Liver (tissue), 9 donors: ENCODE data around the gene ATF5. TPM values are rescaled to one million over a fixed set of nuclear protein-coding genes. Genes with fewer than 3 reads are reported as not detected.

ENCODE experiments used
- DNase-seq: peaks from one replicate; pipeline ENCODE4 v3.0.0-alpha.2; 2017; ENCODE audit warnings: low spot score
- H3K27ac ChIP-seq, 2 donors: one replicate each; pipeline ENCODE4 v1.7.0; 2013; ENCODE audit warnings: inconsistent platforms in 2 of 2, low read length in 2 of 2, control low read depth in 1 of 2, low read depth in 1 of 2, mild to moderate bottlenecking in 1 of 2
- H3K27me3 ChIP-seq, 4 donors: one replicate each; pipeline versions ENCODE4 v1.6.1 to v1.7.0; 2013; ENCODE audit warnings: low read length in 3 of 4, inconsistent platforms in 1 of 4, mild to moderate bottlenecking in 1 of 4, moderate library complexity in 1 of 4; ENCODE audit not compliant: control insufficient read depth in 4 of 4, insufficient read depth in 4 of 4
- H3K36me3 ChIP-seq, 4 donors: one replicate each; pipeline versions ENCODE4 v1.6.1 to v1.7.0; 2013; ENCODE audit warnings: low read length in 3 of 4, mild to moderate bottlenecking in 3 of 4, low read depth in 1 of 4, moderate library complexity in 1 of 4; ENCODE audit not compliant: control insufficient read depth in 4 of 4, insufficient read depth in 3 of 4
- H3K4me1 ChIP-seq, 4 donors: one replicate each; pipeline versions ENCODE4 v1.6.1 to v1.7.0; 2013; ENCODE audit warnings: low read length in 3 of 4, mild to moderate bottlenecking in 3 of 4, moderate library complexity in 1 of 4; ENCODE audit not compliant: control insufficient read depth in 4 of 4, insufficient read depth in 4 of 4
- H3K4me3 ChIP-seq, 3 donors: one replicate each; pipeline versions ENCODE4 v1.6.1 to v1.7.0; 2013; ENCODE audit warnings: low read length in 3 of 3, control low read depth in 1 of 3, low read depth in 1 of 3, mild to moderate bottlenecking in 1 of 3
- H3K9ac ChIP-seq, 2 donors: one replicate each; pipeline ENCODE4 v1.7.0; 2013; ENCODE audit warnings: low read length in 2 of 2, mild to moderate bottlenecking in 2 of 2, moderate library complexity in 2 of 2, control low read depth in 1 of 2, low read depth in 1 of 2
- H3K9me3 ChIP-seq, 4 donors: one replicate each; pipeline versions ENCODE4 v1.6.1 to v1.7.0; 2013; ENCODE audit warnings: low read length in 3 of 4; ENCODE audit not compliant: control insufficient read depth in 4 of 4
- ATF3 ChIP-seq: IDR thresholded peaks from 2 replicates; pipeline ENCODE4 v1.6.1; 2016; ENCODE audit warnings: antibody characterized with exemption
- CTCF ChIP-seq: fragments of 150-350 bp; IDR thresholded peaks from 2 replicates; pipeline ENCODE4 v1.5.1; 2017; ENCODE audit warnings: improper control_type of control experiment, low read depth, low read length; ENCODE audit not compliant: missing input control
- FOXA1 ChIP-seq: IDR thresholded peaks from 2 replicates; pipeline ENCODE4 v1.6.1; 2016; ENCODE audit warnings: antibody characterized with exemption
- FOXA2 ChIP-seq: IDR thresholded peaks from 2 replicates; pipeline ENCODE4 v1.6.1; 2016; ENCODE audit warnings: antibody characterized with exemption
- HNF4A ChIP-seq, 2 donors: conservative IDR thresholded peaks; 2 replicates each; pipeline ENCODE4 v1.6.1; 2016; ENCODE audit warnings: antibody characterized with exemption in 2 of 2, mild to moderate bottlenecking in 2 of 2
- MAX ChIP-seq: IDR thresholded peaks from 2 replicates; pipeline ENCODE4 v1.6.1; 2016; ENCODE audit warnings: antibody characterized with exemption
- RAD21 ChIP-seq, 2 donors: IDR thresholded peaks; 2 replicates each; pipeline ENCODE4 v1.6.1; 2016; ENCODE audit warnings: antibody characterized with exemption in 2 of 2, mild to moderate bottlenecking in 2 of 2
- REST ChIP-seq: IDR thresholded peaks from 2 replicates; pipeline ENCODE4 v1.6.1; 2016; ENCODE audit warnings: antibody characterized with exemption, mild to moderate bottlenecking
- RXRA ChIP-seq, 2 donors: IDR thresholded peaks; 2 replicates each; pipeline ENCODE4 v1.6.1; 2017 to 2018; ENCODE audit warnings: antibody characterized with exemption in 2 of 2, mild to moderate bottlenecking in 1 of 2
- TAF1 ChIP-seq: conservative IDR thresholded peaks from 2 replicates; pipeline ENCODE4 v1.6.1; 2016; ENCODE audit warnings: antibody characterized with exemption, mild to moderate bottlenecking
- YY1 ChIP-seq: IDR thresholded peaks from 2 replicates; pipeline ENCODE4 v1.6.1; 2016; ENCODE audit warnings: antibody characterized with exemption, mild to moderate bottlenecking
- ZBTB33 ChIP-seq: IDR thresholded peaks from 2 replicates; pipeline ENCODE4 v1.6.1; 2016; ENCODE audit warnings: antibody characterized with exemption
- WGBS: extraction: QIAGEN DNeasy Blood & Tissue Kit; methylation state at CpG from one replicate; pipeline ENCODE4 v1.1.7; 2013; 5-methylcytosine and 5-hydroxymethylcytosine counted together
- polyA plus RNA-seq, 2 donors: library from polyadenylated mRNA; stranded (reverse) in 1 of 2; unstranded in 1 of 2; fragments of 200-250 nt in 1 of 2; fragments of >200 nt in 1 of 2; fragmentation: Nextera tagmentation in 1 of 2; extraction: Ambion mirVana in 1 of 2; gene quantifications; one replicate each; pipeline versions ENCODE4 v1.2.1 to v1.2.3, GENCODE V29; 2013 to 2015
- total RNA-seq, 2 donors: library from RNA; depleted of rRNA; stranded (reverse); fragments of >200 nt; gene quantifications; one replicate each; pipeline ENCODE4 v1.2.3, GENCODE V29; 2014
- donor health status: healthy.
- donor health status: healthy.
- donor health status: healthy.
- donor health status: healthy.
- donor health status: healthy.

ATF5 gene
- total and polyA plus RNA-seq, 4 donors = 42.3 to 2,086 (median 347) TPM

- no peak for TF ChIP-seq ZBTB33
- no peak for TF ChIP-seq YY1
Observed at GRCh38 chr19:49920624-49921363, 8.2 kb upstream of the ATF5 start (continued).

GRCh38 chr19:49921871-49922795, 6.9 kb upstream of the ATF5 start:
- Histone ChIP-seq H3K27me3 (no peaks in the 10 kb centered on the region), H3K36me3 (no peaks in the 10 kb centered on the region), H3K9me3 (no peaks in the 10 kb centered on the region), H3K4me3 (no peak overlapping the region), H3K4me1 (peaks cover 10 to 50% (median 32%) of the 10 kb centered on the region in 4 donors), H3K27ac (peak overlapping the region; percentile 96), H3K9ac (peak overlapping the region; percentile 77 to 85)
- TF ChIP-seq FOXA2 = no peak
- no peak for TF ChIP-seq REST
- TF ChIP-seq CTCF = no peak
- TF ChIP-seq HNF4A (conservative IDR thresholded peaks at IDR 0.05) = no peak
- TF ChIP-seq MAX = no peak
- no peak for TF ChIP-seq RAD21 (IDR thresholded peaks at IDR 0.05)
- no peak for TF ChIP-seq ZBTB33
- no peak for TF ChIP-seq TAF1
- TF ChIP-seq ATF3 = no peak
- TF ChIP-seq RXRA (IDR thresholded peaks at IDR 0.05) = no peak
- TF ChIP-seq FOXA1 = no peak
- no peak for DNase-seq
- WGBS = 73% methylated on average over 22 of the region's 22 CpGs
